ENCODE measurements around the gene SP8. TPM values are rescaled to one million over a fixed set of nuclear protein-coding genes. Genes with fewer than 3 reads are reported as not detected.

Gene SP8
- total RNA-seq, 2 experiments from 2014 or later = not detected

DNA sequence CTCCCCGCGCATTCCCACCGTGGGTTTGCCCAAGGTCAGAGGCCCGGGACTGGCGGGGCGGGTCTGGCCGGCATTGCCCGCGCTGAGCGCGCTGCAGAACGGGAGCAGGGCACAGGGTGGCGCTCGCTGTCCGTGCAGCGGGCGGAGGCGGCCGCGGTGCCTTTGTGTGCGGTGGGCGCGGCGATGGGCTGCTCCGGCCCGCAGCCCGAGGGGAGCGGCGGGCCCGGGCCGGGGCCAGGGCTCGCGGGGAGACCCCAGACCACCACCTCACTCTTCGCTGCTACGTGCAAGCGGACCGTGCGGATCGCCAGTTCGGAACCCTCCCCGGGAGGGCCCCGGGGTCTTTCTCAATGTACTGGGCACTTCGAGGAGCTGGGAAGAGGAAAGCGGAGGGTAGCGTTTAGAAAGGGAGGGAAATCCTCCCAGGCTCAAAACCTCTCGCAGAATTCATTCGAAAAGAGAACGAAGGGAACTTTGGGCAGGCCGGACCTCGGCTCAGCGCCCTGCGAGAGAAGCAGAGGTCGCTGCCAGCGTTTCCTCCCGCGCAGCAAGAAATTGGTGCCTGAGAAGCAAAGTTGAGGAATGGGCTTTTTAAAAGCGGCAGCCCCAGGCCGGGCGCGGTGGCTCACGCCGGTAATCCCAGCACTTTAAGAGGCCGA lies 8.5 kb downstream of the SP8 start:
- ChIA-PET CTCF (no interaction called here), POLR2A (no interaction called here)
- Mint-ChIP-seq H3K27ac (no peak overlapping the region), H3K4me3 (no peak overlapping the region), H3K27me3 (peaks cover 80% of the 10 kb centered on the region), H3K36me3 (ENCODE audit: low read depth) (peaks cover 2% of the 10 kb centered on the region), H3K4me1 (peaks cover 8% of the 10 kb centered on the region), H3K9me3 (no peaks in the 10 kb centered on the region)
- DNase-seq = no peak

DNA sequence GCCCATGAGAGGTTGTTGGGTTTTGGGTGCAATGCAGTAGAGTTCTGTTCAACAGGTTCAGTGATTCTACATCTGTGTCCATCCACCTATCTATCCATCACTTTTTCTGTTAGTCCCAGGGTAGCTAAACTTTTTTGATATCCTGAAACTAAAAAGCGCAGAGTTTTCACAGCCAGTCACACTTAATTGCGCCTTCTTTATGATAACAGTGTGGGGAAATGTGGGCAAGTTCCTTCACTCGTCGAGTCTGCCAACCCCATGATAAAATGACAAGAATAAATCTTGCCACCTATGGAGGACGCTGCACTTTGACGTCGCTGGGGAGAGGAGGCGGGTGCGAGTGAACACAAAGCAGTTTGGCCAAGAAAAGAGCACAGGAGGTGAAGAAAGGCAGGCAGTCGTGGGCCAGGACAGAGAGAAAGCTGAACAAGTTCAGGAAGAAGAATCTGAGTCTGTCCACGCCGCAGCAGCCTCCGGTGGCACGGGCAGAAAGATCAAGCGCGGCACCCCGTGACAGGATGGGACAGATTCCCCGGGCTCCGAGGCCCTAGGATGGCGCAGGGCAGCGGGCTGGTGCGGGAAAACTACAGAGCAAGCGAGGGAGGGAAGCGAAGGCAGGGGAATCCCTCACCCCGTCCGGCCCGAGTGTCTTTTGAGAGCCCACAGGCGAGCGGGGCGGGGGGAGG lies 9.2 kb downstream of the SP8 start:
- peaks cover 8% of the 10 kb centered on the region for H3K4me1 Mint-ChIP-seq
- peaks cover 75% of the 10 kb centered on the region for H3K27me3 Mint-ChIP-seq
- H3K9me3 Mint-ChIP-seq = no peaks in the 10 kb centered on the region
- no peak for DNase-seq
- peaks cover 2% of the 10 kb centered on the region for H3K36me3 Mint-ChIP-seq (ENCODE audit: low read depth)
- ChIA-PET CTCF (interaction anchor here (0.6 to 1.3 kb wide), 2 partner anchors 17 to 19 kb away, joined by 3 to 4 read pairs; no protein-coding TSS in a partner anchor), POLR2A (no interaction called here)
- peak overlapping the region; percentile 53 for H3K4me3 Mint-ChIP-seq
- no peak overlapping the region for H3K27ac Mint-ChIP-seq

DNA sequence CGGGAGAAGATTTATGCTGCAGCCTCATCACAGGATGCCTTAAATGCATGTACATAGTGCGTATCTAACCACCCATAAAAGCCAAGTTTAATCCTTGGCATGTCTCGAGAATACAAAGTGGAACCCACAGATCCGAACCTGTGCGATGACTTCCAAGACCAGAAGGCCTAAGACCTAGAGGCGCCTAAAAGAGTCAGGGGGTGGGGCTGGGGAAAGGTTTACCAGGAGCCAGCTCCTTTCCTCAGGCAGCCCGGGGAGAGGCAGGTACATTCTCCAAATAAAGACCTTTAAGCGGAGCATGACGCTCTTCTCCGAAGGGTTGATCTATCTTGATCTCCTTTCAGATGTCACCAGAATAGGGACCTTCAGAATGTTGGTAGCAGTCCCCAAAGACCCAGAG lies 9.7 kb downstream of the SP8 start:
- Mint-ChIP-seq H3K4me1 (peaks cover 8% of the 10 kb centered on the region), H3K4me3 (no peak overlapping the region), H3K27me3 (peaks cover 77% of the 10 kb centered on the region), H3K27ac (peak overlapping the region; percentile 54), H3K36me3 (ENCODE audit: low read depth) (peaks cover 2% of the 10 kb centered on the region), H3K9me3 (no peaks in the 10 kb centered on the region)
- DNase-seq = no peak
- ChIA-PET CTCF (interaction anchor here (0.6 to 1.3 kb wide), 2 partner anchors 17 to 20 kb away, joined by 3 to 4 read pairs; no protein-coding TSS in a partner anchor), POLR2A (no interaction called here)

DNA sequence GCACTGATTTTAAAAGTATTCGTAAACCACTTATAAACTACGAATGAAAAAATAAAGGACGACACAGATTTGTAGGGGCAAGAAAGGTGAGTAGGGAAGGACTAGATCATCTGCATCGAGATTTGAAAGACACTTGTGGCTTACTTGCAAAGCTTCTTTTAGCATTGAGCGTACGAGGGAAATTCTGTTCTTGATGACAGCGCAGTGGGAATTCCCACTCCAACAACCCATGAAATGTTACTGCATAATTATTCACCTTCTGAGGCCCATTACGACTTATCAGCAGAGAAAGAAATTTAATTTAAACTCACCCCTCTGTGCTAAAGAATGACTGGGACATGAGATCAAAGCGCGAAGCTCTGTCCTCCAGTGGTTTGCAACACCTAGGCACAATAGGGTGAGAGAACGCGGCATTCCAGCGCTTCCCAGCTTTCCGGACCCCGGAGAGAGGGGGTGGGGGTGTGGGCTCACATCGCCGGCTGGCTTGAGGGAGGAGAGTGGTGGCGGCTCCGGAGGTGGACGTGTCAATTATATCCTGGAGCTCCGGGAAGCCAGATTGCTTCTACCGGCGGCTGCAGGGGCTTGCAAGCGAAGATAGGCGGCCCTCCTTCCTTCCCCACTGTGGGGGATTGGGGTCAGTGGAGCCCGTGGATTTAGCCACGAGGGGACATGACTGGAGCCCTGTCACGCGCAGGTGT lies 10.3 kb downstream of the SP8 start:
- H3K4me3 Mint-ChIP-seq = no peak overlapping the region
- no peak overlapping the region for H3K27ac Mint-ChIP-seq

DNA sequence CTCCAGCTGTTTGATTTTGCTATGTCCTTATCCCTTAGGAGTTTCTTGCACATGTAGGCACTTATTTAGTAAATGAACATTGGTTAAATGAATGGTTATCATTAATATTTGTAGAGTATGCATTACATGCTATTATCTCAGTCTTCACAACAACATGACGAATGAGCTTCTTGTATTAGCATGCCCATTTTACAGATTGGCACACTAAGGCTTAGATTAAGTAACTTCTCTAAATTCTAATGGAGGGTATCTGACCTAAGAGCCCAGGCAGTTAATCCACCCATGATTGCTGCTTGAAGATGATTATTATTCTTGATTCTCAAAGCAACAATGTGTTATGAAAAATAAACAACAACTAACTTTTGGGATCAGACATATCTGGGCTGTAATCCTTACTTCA lies 32.7 kb downstream of the SP8 start:
- Mint-ChIP-seq H3K9me3 (no peaks in the 10 kb centered on the region), H3K4me1 (no peaks in the 10 kb centered on the region), H3K36me3 (ENCODE audit: low read depth) (no peaks in the 10 kb centered on the region), H3K4me3 (no peak overlapping the region), H3K27me3 (no peaks in the 10 kb centered on the region), H3K27ac (no peak overlapping the region)
- ChIA-PET POLR2A (no interaction called here), CTCF (no interaction called here)
- DNase-seq = no peak

More for the DNA sequence above, 10.3 kb downstream of the SP8 start:
- peaks cover 2% of the 10 kb centered on the region for H3K36me3 Mint-ChIP-seq (ENCODE audit: low read depth)
- H3K27me3 Mint-ChIP-seq = peaks cover 74% of the 10 kb centered on the region
- no peak for DNase-seq
- no peaks in the 10 kb centered on the region for H3K9me3 Mint-ChIP-seq
- ChIA-PET POLR2A (no interaction called here), CTCF (interaction anchor here (1.3 kb wide), 1 partner anchor 18 kb away, joined by 4 read pairs; no protein-coding TSS in a partner anchor)
- peaks cover 8% of the 10 kb centered on the region for H3K4me1 Mint-ChIP-seq

DNA sequence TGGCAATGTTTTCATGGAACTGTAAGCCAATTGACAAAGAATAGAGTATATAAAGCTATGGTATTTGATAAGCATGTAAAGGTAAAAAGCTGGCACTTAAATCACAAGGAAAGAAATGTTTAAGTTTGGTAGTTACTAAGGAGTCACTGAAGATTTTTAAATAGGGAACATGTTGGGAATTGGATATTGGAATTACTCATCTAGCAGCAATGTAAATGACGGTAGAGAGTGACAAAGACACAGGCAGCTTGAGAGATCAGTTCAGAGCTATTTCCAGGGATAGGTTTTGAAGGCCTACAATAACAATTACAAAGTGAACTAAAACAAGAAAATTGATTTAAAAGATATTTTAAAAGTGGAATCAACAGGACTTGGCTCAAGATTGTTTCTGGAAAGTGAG lies 36.8 kb downstream of the SP8 start:
- no peaks in the 10 kb centered on the region for H3K36me3 Mint-ChIP-seq (ENCODE audit: low read depth)
- H3K4me1 Mint-ChIP-seq = no peaks in the 10 kb centered on the region
- no peak overlapping the region for H3K4me3 Mint-ChIP-seq
- ChIA-PET POLR2A (no interaction called here), CTCF (interaction anchor here (0.7 kb wide), 1 partner anchor 75 kb away, joined by 4 read pairs; no protein-coding TSS in a partner anchor)
- H3K27ac Mint-ChIP-seq = no peak overlapping the region
- H3K27me3 Mint-ChIP-seq = no peaks in the 10 kb centered on the region
- H3K9me3 Mint-ChIP-seq = no peaks in the 10 kb centered on the region
- no peak for DNase-seq

DNA sequence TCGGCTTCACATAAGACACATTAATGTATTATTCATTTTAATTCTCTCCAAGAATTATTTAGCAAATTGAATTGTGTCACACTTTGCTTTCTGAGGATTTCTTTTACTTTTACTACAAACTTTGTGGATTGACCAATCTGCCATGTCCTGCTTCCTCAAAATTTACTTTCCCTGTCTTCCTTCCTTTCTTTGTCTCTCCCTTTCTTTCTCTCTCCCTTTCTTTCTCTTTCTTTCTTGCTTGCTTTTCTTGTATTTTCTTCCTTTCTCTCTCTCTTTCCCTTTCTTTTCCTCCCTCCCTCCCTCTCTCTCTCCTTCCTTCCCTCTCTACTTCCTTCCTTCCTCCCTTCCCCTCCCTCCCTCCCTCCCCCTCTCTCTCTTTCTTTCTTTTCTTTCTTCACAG lies 37.8 kb downstream of the SP8 start:
- Mint-ChIP-seq H3K4me1 (no peaks in the 10 kb centered on the region), H3K27me3 (no peaks in the 10 kb centered on the region), H3K9me3 (no peaks in the 10 kb centered on the region), H3K4me3 (no peak overlapping the region), H3K36me3 (ENCODE audit: low read depth) (no peaks in the 10 kb centered on the region), H3K27ac (no peak overlapping the region)
- ChIA-PET POLR2A (no interaction called here), CTCF (no interaction called here)
- DNase-seq = no peak

DNA sequence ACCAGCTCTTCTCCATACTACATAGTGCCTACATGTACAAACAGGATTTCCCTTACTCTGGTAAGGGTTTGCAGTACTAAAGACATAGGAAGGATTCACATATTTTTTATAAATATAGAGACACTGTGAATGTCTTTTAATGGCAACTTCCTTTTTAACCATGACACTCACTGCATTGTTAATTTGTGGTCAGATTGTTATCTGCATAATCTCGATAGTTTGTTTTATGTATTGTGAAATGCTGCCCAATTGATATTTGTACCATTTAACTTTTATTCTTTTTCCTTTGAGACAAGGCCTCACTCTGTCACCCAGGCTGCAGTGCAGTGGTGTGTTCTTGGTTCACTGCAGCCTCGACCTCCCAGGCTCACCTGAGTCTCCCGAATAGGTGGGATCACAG lies 39.7 kb downstream of the SP8 start:
- H3K27ac Mint-ChIP-seq = no peak overlapping the region
- DNase-seq = no peak
- H3K27me3 Mint-ChIP-seq = no peaks in the 10 kb centered on the region
- POLR2A ChIA-PET = no interaction called here
- H3K9me3 Mint-ChIP-seq = no peaks in the 10 kb centered on the region
- no peaks in the 10 kb centered on the region for H3K4me1 Mint-ChIP-seq
- no peak overlapping the region for H3K4me3 Mint-ChIP-seq
- CTCF ChIA-PET = interaction anchor here (1.2 kb wide), 1 partner anchor 13 kb away, joined by 3 read pairs; no protein-coding TSS in a partner anchor
- H3K36me3 Mint-ChIP-seq (ENCODE audit: low read depth) = no peaks in the 10 kb centered on the region

DNA sequence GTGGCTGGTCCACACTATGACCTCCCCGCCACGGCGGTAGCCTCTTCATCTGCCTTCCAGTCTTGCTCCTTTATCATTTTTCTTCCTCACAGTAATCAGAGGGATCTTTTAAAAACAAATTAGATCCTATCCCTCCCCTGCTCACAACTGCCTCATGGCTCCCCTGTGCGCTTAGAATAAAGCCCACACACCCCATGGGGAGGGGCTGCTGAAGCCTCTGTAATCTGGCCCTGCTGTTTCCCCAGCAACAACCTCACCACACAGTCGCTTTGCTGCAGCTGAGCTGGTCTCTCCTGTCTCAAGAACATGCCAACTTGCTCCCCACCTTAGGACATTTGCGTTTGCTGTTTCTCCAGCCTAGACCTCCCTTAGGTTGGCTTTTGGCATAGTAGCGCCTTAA lies 41.0 kb downstream of the SP8 start:
- H3K9me3 Mint-ChIP-seq = no peaks in the 10 kb centered on the region
- no peak overlapping the region for H3K27ac Mint-ChIP-seq
- H3K4me3 Mint-ChIP-seq = no peak overlapping the region
- H3K27me3 Mint-ChIP-seq = peaks cover 2% of the 10 kb centered on the region
- ChIA-PET POLR2A (no interaction called here), CTCF (no interaction called here)
- no peaks in the 10 kb centered on the region for H3K36me3 Mint-ChIP-seq (ENCODE audit: low read depth)
- no peak for DNase-seq
- no peaks in the 10 kb centered on the region for H3K4me1 Mint-ChIP-seq

DNA sequence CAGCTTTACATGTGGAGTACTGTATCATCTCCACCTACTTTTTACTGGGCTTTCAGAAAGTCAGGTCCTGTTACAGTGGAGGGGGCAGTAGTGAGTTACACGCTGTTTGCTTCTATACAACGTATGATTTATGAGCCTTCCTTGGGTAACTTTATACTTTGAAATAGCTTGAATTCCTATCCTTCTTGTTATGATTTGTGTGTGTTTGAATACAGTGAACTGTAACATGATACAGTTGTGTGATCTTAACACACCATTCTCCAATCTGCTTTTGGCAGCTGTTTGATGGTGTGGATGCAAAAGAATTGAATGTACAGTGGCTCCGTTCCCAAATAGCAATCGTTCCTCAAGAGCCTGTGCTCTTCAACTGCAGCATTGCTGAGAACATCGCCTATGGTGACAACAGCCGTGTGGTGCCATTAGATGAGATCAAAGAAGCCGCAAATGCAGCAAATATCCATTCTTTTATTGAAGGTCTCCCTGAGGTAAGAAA lies 41.7 kb downstream of the SP8 start:
- Mint-ChIP-seq H3K4me3 (no peak overlapping the region), H3K9me3 (no peaks in the 10 kb centered on the region), H3K27me3 (peaks cover 2% of the 10 kb centered on the region), H3K36me3 (ENCODE audit: low read depth) (no peaks in the 10 kb centered on the region), H3K27ac (no peak overlapping the region), H3K4me1 (no peaks in the 10 kb centered on the region)
- POLR2A ChIA-PET = no interaction called here
- DNase-seq = no peak
- CTCF ChIA-PET = no interaction called here

DNA sequence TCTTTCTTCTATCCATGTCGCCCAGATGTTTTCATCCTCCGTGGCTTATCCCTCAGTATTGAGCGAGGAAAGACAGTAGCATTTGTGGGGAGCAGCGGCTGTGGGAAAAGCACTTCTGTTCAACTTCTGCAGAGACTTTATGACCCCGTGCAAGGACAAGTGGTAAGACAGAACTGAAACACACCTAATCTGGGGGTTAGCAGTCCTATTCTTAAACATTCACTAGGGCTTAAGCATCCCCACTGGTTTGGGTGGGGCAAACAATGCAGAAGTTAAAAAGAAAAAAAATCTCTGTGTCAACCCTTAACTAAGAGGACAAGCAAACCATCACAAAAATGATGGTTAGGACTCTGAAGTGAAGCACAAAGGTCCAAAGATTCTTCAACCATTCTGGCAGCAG lies 43.8 kb downstream of the SP8 start:
- Mint-ChIP-seq H3K36me3 (ENCODE audit: low read depth) (no peaks in the 10 kb centered on the region), H3K4me1 (no peaks in the 10 kb centered on the region), H3K9me3 (no peaks in the 10 kb centered on the region), H3K27me3 (peaks cover 2% of the 10 kb centered on the region), H3K4me3 (no peak overlapping the region), H3K27ac (no peak overlapping the region)
- ChIA-PET POLR2A (no interaction called here), CTCF (no interaction called here)
- no peak for DNase-seq

DNA sequence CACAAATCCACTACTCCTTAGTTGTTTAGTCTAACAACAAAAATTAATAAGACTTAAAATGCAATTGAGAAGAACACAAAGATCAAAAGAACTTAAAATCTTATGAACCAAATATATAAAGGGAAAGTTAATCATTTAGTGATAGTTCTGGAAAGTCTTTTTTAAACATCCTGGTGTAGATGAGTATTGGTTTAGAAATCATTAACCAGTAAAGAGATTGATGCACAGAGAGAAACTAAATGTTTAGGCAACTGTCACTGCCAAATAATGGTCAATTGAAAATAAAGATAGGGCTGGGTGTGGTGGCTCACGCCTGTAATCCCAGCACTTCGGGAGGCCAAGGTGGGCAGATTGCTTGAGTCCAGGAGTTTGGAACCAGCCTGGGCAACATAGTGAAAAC lies 44.9 kb downstream of the SP8 start:
- CTCF ChIA-PET = no interaction called here

More for the DNA sequence above, 44.9 kb downstream of the SP8 start:
- H3K36me3 Mint-ChIP-seq (ENCODE audit: low read depth) = no peaks in the 10 kb centered on the region
- H3K27me3 Mint-ChIP-seq = peaks cover 2% of the 10 kb centered on the region
- H3K27ac Mint-ChIP-seq = no peak overlapping the region
- POLR2A ChIA-PET = no interaction called here
- no peak for DNase-seq
- no peak overlapping the region for H3K4me3 Mint-ChIP-seq
- no peaks in the 10 kb centered on the region for H3K9me3 Mint-ChIP-seq
- H3K4me1 Mint-ChIP-seq = no peaks in the 10 kb centered on the region
